Activated naive CD8-positive, alpha-beta T cell treated with anti-CD3 and anti-CD28 coated beads, Interleukin-2, amount 50 U/mL, for 24 hours (primary cell): Measurements from ENCODE around the gene LAG3.

ENCODE experiments used
- ATAC-seq: fragments of 150-1000 bp; cut with Tn5 transposase; one replicate; pipeline ENCODE4 v1.10.0; 2021
- DNase-seq: peaks from one replicate; pipeline ENCODE4 v3.0.0; 2021
- H3K27ac Mint-ChIP-seq: one replicate; pipeline ENCODE4 v1.8.0; 2021; ENCODE audit warnings: mild to moderate bottlenecking, mixed read lengths
- H3K27me3 Mint-ChIP-seq: one replicate; pipeline ENCODE4 v1.8.0; 2021; ENCODE audit warnings: mixed read lengths
- H3K36me3 Mint-ChIP-seq: one replicate; pipeline ENCODE4 v1.8.0; 2021; ENCODE audit warnings: low read depth, mixed read lengths
- H3K4me1 Mint-ChIP-seq: one replicate; pipeline ENCODE4 v1.8.0; 2021; ENCODE audit warnings: mixed read lengths
- H3K4me3 Mint-ChIP-seq: one replicate; pipeline ENCODE4 v1.8.0; 2021; ENCODE audit warnings: mild to moderate bottlenecking, moderate library complexity, mixed read lengths
- H3K9me3 Mint-ChIP-seq: one replicate; pipeline ENCODE4 v1.8.0; 2021; ENCODE audit warnings: mixed read lengths

Gene LAG3

DNA sequence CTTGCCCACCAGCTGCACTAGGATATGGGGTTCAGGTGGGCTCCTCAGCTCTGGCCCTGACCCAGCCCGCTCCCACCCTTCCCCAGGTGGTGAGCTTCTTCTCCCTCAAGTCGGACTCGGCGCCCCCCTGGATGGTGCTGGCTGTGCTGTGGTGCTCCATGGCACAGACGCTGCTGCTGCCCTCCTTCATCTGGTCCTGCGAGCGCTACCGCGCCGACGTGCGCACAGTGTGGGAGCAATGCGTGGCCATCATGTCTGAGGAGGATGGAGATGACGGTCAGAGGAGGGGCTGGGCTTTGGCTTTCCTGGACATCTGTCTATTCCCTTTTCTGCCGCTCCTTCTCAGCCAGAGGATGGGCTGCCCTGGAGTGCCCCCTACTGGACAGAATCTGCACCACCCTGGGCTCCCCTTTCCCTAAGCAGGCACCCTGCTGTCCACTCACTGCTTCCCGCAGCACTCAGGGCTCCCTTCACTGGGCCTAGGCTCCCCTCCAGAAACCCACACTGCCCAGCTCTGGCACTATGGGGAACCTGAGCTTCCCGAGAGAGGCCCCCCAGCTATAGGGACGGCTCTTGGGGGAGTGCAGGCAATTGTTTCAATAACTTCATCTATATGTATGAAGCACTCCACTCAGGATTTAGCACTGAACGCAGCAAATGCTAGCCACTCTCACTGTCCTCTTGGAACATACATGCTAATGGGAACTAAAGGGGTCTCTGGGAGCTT lies 53.2 kb downstream of the LAG3 start:
- peaks cover 72% of the 10 kb centered on the region for H3K27me3 Mint-ChIP-seq
- peak; percentile 69 for ATAC-seq
- peak; percentile 89 for DNase-seq
- H3K9me3 Mint-ChIP-seq: no peaks in the 10 kb centered on the region
- H3K27ac Mint-ChIP-seq: no peak overlapping the region
- H3K4me3 Mint-ChIP-seq: no peak overlapping the region
- H3K36me3 Mint-ChIP-seq: no peaks in the 10 kb centered on the region
- peaks cover 30% of the 10 kb centered on the region for H3K4me1 Mint-ChIP-seq

- H3K27me3 Mint-ChIP-seq: peaks cover 71% of the 10 kb centered on the region
- no peaks in the 10 kb centered on the region for H3K9me3 Mint-ChIP-seq
- H3K27ac Mint-ChIP-seq: no peak overlapping the region
- H3K36me3 Mint-ChIP-seq: no peaks in the 10 kb centered on the region
- DNase-seq (no peak), ATAC-seq (no peak)
- peaks cover 24% of the 10 kb centered on the region for H3K4me1 Mint-ChIP-seq
- H3K4me3 Mint-ChIP-seq: no peak overlapping the region
Observed at GRCh38 chr12:6826125-6826733, 53.9 kb downstream of the LAG3 start.

DNA sequence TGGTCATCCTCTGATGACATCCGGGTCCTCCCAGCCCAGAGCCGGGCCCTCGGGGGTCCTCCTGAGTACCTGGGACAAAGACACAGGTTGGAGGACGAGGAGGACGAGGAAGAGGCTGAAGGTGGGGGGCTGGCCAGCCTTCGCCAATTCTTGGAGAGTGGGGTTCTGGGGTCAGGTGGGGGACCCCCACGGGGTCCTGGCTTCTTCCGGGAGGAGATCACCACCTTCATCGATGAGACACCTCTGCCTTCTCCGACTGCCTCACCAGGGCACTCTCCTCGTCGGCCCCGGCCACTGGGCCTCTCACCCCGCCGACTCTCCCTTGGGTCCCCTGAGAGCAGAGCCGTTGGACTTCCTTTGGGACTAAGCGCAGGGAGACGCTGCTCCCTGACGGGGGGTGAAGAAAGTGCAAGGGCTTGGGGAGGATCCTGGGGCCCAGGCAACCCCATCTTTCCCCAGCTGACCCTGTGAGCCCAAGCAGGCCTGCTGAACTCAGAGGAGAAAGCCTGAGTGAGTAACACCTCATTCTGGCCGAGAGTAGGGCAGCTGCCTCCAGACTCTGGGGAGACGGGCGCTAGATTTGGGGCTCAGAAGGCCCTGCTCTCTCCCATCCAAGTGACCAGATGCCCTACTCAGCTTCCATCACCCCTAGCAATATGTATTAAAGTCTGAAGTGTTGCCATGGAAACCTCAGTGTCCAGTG lies 54.6 kb downstream of the LAG3 start:
- Mint-ChIP-seq H3K27me3 (peaks cover 69% of the 10 kb centered on the region), H3K27ac (peak overlapping the region; percentile 64), H3K4me3 (peak overlapping the region; percentile 53), H3K36me3 (no peaks in the 10 kb centered on the region), H3K4me1 (peaks cover 23% of the 10 kb centered on the region), H3K9me3 (no peaks in the 10 kb centered on the region)
- no peak for ATAC-seq
- DNase-seq: no peak

- H3K36me3 Mint-ChIP-seq: no peaks in the 10 kb centered on the region
- ATAC-seq (no peak), DNase-seq (peak; percentile 69)
- H3K27me3 Mint-ChIP-seq: peaks cover 64% of the 10 kb centered on the region
- peak overlapping the region; percentile 53 for H3K4me3 Mint-ChIP-seq
- H3K9me3 Mint-ChIP-seq: no peaks in the 10 kb centered on the region
- H3K27ac Mint-ChIP-seq: peak overlapping the region; percentile 64
- H3K4me1 Mint-ChIP-seq: peaks cover 17% of the 10 kb centered on the region
Observed at GRCh38 chr12:6827437-6827911, 55.2 kb downstream of the LAG3 start.
